B cell (primary cell): ENCODE results near the gene LAMA2. TPM values are rescaled to one million over a fixed set of nuclear protein-coding genes. Genes with fewer than 3 reads are reported as not detected.

Source experiments
- ATAC-seq: fragments of 200-7000 bp; cut with Tn5 transposase; one replicate; pipeline ENCODE4 v1.10.0; 2021; ENCODE audit warnings: low read depth, mild to moderate bottlenecking, moderate number of reproducible peaks, moderate library complexity
- CTCF ChIA-PET: fragments of 350-600 bp; sonication (Branson Sonifier 250); formaldehyde crosslinking; loops from one replicate; lab custom pipeline; 2021; ENCODE audit warnings: antibody characterized with exemption, inconsistent platforms; lab: Charles Lee
- POLR2A ChIA-PET: fragments of 350-600 bp; sonication (Branson Sonifier 250); formaldehyde crosslinking; loops from one replicate; lab custom pipeline; 2021; ENCODE audit warnings: antibody characterized with exemption; lab: Charles Lee
- DNase-seq: peaks from one replicate; pipeline ENCODE4 v3.0.0; 2013
- H2AFZ ChIP-seq: 2 replicates; pipeline ENCODE4 v1.6.1; 2012; ENCODE audit warnings: mild to moderate bottlenecking, low read depth, low read length; ENCODE audit not compliant: insufficient read depth, poor library complexity, severe bottlenecking
- H3K27ac ChIP-seq, 2 donors: 1 replicate in 1 of 2; 2 replicates in 1 of 2; pipeline ENCODE4 v1.5.1; 2012 to 2013; ENCODE audit warnings: low read length in 2 of 2, mild to moderate bottlenecking in 2 of 2, moderate library complexity in 1 of 2
- H3K27me3 ChIP-seq, 4 experiments: fragments of 200-600 bp in 1 of 4; sonication (generic) in 1 of 4; replicated peaks in 1 of 4; 1 replicate in 2 of 4; 2 replicates in 2 of 4; pipeline versions ENCODE4 v1.6.1 to v1.7.0; 2013 to 2016; ENCODE audit warnings: low read length in 3 of 4, mild to moderate bottlenecking in 2 of 4, mixed read lengths in 1 of 4, moderate library complexity in 1 of 4; ENCODE audit not compliant: insufficient read depth in 4 of 4, control insufficient read depth in 3 of 4; ENCODE audit errors: control extremely low read depth in 1 of 4
- H3K36me3 ChIP-seq, 2 experiments: replicated peaks in 1 of 2; 1 replicate in 1 of 2; 2 replicates in 1 of 2; pipeline versions ENCODE4 v1.6.1 to v1.7.1; 2013; ENCODE audit warnings: low read length in 1 of 2; ENCODE audit not compliant: insufficient read depth in 2 of 2, control insufficient read depth in 1 of 2; ENCODE audit errors: control extremely low read depth in 1 of 2, extremely low read depth in 1 of 2
- H3K4me1 ChIP-seq, 2 donors: fragments of 200-600 bp in 1 of 2; sonication (generic) in 1 of 2; 1 replicate in 1 of 2; 2 replicates in 1 of 2; pipeline versions ENCODE4 v1.5.1 to v1.6.1; 2013 to 2017; ENCODE audit warnings: low read length in 2 of 2; ENCODE audit not compliant: control insufficient read depth in 2 of 2, insufficient read depth in 2 of 2
- H3K4me2 ChIP-seq: replicated peaks from 2 replicates; pipeline ENCODE3; 2012; ENCODE audit warnings: mild to moderate bottlenecking, low read depth, low read length; ENCODE audit not compliant: poor library complexity, severe bottlenecking
- H3K4me3 ChIP-seq, 5 experiments: fragments of 200-600 bp in 1 of 5; sonication (generic) in 1 of 5; 1 replicate in 3 of 5; 2 replicates in 2 of 5; pipeline versions ENCODE4 v1.5.1 to v1.7.0; 2011 to 2016; ENCODE audit warnings: low read length in 4 of 5, mild to moderate bottlenecking in 4 of 5, low read depth in 2 of 5, control low read depth in 1 of 5, moderate library complexity in 1 of 5; ENCODE audit not compliant: insufficient read depth in 1 of 5; ENCODE audit errors: control extremely low read depth in 1 of 5, extremely low read depth in 1 of 5
- H3K79me2 ChIP-seq: fragments of 200-600 bp; sonication (generic); one replicate; pipeline ENCODE4 v1.6.0; 2016; ENCODE audit warnings: low read length; ENCODE audit not compliant: control insufficient read depth, insufficient read depth
- H3K9ac ChIP-seq: fragments of 200-600 bp; sonication (generic); 2 replicates; pipeline ENCODE4 v1.6.1; 2017; ENCODE audit warnings: mild to moderate bottlenecking, low read length, moderate library complexity
- H3K9me3 ChIP-seq, 3 donors: one replicate each; pipeline versions ENCODE4 v1.6.1 to v1.7.1; 2013; ENCODE audit warnings: low read length in 2 of 3; ENCODE audit not compliant: control insufficient read depth in 2 of 3, insufficient read depth in 1 of 3; ENCODE audit errors: control extremely low read depth in 1 of 3
- H4K20me1 ChIP-seq: 2 replicates; pipeline ENCODE4 v1.6.0; 2012; ENCODE audit warnings: mild to moderate bottlenecking, low read length; ENCODE audit not compliant: insufficient read depth, control insufficient read depth, poor library complexity, severe bottlenecking
- H3K27ac Mint-ChIP-seq: one replicate; pipeline ENCODE4 v1.8.0; 2021; ENCODE audit warnings: mixed read lengths
- H3K27me3 Mint-ChIP-seq: one replicate; pipeline ENCODE4 v1.8.0; 2021; ENCODE audit warnings: mixed read lengths
- H3K4me1 Mint-ChIP-seq: one replicate; pipeline ENCODE4 v1.8.0; 2021; ENCODE audit warnings: mixed read lengths
- H3K4me3 Mint-ChIP-seq: one replicate; pipeline ENCODE4 v1.8.0; 2021; ENCODE audit warnings: mixed read lengths
- H3K9me3 Mint-ChIP-seq: one replicate; pipeline ENCODE4 v1.8.0; 2022; ENCODE audit warnings: mixed read lengths; ENCODE audit not compliant: insufficient read depth
- EZH2 ChIP-seq: IDR thresholded peaks from 2 replicates; pipeline ENCODE4 v1.6.1; 2012; ENCODE audit warnings: borderline replicate concordance, low read depth, mild to moderate bottlenecking, moderate library complexity, low read length; ENCODE audit not compliant: insufficient read depth, poor library complexity, severe bottlenecking
- WGBS: methylation state at CpG from one replicate; pipeline ENCODE4 v1.1.5; 2013; ENCODE audit warnings: missing lambda C conversion rate; ENCODE audit not compliant: insufficient coverage; 5-methylcytosine and 5-hydroxymethylcytosine counted together
- intact Hi-C: fragments of 100-400 bp; cut with micrococcal nuclease; formaldehyde crosslinking; loops from one replicate; pipeline ENCODE4 v1.10.0; 2022
- polyA plus RNA-seq: library from polyadenylated mRNA; depleted of rRNA; stranded (reverse); fragments of >200 nt; gene quantifications from 2 replicates; pipeline ENCODE4 v1.2.3, GENCODE V29; 2012
- total RNA-seq, 2 donors: library from RNA; stranded (reverse); fragments of 120-200 nt in 1 of 2; gene quantifications; 1 replicate in 1 of 2; 2 replicates in 1 of 2; pipeline versions ENCODE4 v1.2.3 to v1.2.4, GENCODE V29; 2013 to 2022
- TF ChIP-seq, protein P1 (sequence below): fragments of 200-600 bp; IDR thresholded peaks from one replicate; pipeline ENCODE4 v1.8.0; 2022; ENCODE audit warnings: antibody characterized with exemption, mild to moderate bottlenecking

Gene LAMA2
- total and polyA plus RNA-seq, 2 donors (not counting 1 experiment from before 2014, with no cell fraction given), result 0.16 TPM; not detected in 1

DNA sequence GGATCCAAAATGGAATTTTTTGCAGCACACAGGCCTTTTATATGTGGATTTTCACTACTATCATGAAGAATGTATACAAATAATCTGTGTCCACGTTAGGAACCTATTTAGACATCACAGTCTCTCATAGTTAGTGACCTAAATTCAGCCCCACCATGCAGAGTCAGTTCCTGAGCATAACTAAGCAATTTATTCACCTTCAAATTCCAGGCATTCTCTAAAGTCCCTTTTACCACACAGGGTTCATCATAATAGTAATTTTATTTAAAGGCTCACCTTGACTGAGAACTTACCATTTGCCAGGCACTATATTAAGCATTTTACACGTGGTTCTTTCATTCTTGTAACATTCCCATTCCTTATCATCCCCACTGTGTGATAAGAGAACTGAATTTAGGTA, 473.2 kb downstream of the LAMA2 start:
- intact Hi-C loops, result no loop called here
- H2AFZ ChIP-seq, result no peak overlapping the region
- no peak overlapping the region for H3K4me2 ChIP-seq
- H3K4me1 Mint-ChIP-seq, result no peaks in the 10 kb centered on the region
- POLR2A ChIA-PET, result no interaction called here
- no peaks in the 10 kb centered on the region for H3K9me3 ChIP-seq
- no peak overlapping the region for H3K4me3 Mint-ChIP-seq
- TF ChIP-seq EZH2, result no peak
- TF ChIP-seq, protein P1, sequence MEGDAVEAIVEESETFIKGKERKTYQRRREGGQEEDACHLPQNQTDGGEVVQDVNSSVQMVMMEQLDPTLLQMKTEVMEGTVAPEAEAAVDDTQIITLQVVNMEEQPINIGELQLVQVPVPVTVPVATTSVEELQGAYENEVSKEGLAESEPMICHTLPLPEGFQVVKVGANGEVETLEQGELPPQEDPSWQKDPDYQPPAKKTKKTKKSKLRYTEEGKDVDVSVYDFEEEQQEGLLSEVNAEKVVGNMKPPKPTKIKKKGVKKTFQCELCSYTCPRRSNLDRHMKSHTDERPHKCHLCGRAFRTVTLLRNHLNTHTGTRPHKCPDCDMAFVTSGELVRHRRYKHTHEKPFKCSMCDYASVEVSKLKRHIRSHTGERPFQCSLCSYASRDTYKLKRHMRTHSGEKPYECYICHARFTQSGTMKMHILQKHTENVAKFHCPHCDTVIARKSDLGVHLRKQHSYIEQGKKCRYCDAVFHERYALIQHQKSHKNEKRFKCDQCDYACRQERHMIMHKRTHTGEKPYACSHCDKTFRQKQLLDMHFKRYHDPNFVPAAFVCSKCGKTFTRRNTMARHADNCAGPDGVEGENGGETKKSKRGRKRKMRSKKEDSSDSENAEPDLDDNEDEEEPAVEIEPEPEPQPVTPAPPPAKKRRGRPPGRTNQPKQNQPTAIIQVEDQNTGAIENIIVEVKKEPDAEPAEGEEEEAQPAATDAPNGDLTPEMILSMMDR, result no peak
- no peak overlapping the region for H3K27ac Mint-ChIP-seq
- H3K9me3 Mint-ChIP-seq, result no peaks in the 10 kb centered on the region
- no peak overlapping the region for H3K4me3 ChIP-seq
- DNase-seq, result no peak
- peaks cover 7% of the 10 kb centered on the region for H3K27me3 Mint-ChIP-seq
- CTCF ChIA-PET, result no interaction called here
- H3K79me2 ChIP-seq, result no peaks in the 10 kb centered on the region
- no peak for ATAC-seq
- no peaks in the 10 kb centered on the region for H3K27me3 ChIP-seq
- no CpG with 5 or more reads among the region's 2 CpGs for WGBS
- no peaks in the 10 kb centered on the region for H4K20me1 ChIP-seq
- H3K36me3 ChIP-seq, result no peaks in the 10 kb centered on the region
- H3K4me1 ChIP-seq, result no peaks in the 10 kb centered on the region
- H3K27ac ChIP-seq, result no peak overlapping the region
- H3K9ac ChIP-seq, result no peak overlapping the region

DNA sequence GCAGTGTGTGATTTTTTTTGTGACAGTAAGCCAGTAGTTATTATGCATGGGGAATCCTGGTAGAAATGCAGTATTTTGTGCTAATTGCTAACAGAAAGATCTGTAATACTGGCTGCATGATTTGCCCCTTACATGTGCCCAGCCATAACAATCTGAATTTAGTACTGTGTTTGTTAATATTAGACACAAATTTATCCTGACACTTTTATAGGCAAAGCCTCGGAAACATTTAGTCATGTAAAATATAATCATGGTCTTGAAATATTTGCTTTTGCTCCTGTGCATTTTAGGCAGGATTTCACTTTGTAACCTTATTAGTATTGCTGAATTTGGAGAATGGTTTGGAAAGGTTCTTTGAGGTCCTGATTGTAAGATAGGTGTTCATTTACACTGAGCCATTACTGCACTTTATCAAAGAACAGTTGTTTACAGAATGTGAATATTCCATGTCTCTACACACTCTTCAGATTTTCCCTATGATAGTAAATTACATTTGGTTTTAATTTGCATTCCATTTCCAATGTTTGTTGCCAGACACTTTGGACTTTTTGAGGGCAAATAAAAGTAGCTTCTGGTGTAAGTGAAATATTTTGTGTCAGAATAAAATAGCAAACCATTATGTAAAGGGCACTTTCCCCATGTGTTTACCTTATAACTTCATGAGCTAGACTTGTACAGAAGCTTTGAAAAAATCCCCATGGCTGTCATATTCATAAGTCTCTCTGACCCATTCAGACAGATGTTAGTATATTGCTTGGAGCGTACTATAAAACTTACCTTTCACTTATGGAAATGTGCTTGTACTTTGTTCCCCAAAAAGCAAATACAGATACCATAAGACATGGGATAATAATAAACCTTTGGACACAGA, 477.1 kb downstream of the LAMA2 start:
- no CpG with 5 or more reads among the region's 2 CpGs for WGBS
- intact Hi-C loops, result loop anchor here (10.0 kb wide), 1 partner anchor 105 kb away; no protein-coding TSS in a partner anchor
- H3K36me3 ChIP-seq, result no peaks in the 10 kb centered on the region
- H3K27me3 Mint-ChIP-seq, result peaks cover 10% of the 10 kb centered on the region
- DNase-seq, result no peak
- no peak overlapping the region for H3K4me3 ChIP-seq
- H3K4me1 Mint-ChIP-seq, result no peaks in the 10 kb centered on the region
- H3K9ac ChIP-seq, result no peak overlapping the region
- CTCF ChIA-PET, result interaction anchor here (2.7 kb wide), 1 partner anchor 10 kb away, joined by 10 read pairs; no protein-coding TSS in a partner anchor
- no peaks in the 10 kb centered on the region for H3K9me3 Mint-ChIP-seq
- H2AFZ ChIP-seq, result no peak overlapping the region
- no peak overlapping the region for H3K27ac ChIP-seq
- no peak for ATAC-seq
- POLR2A ChIA-PET, result no interaction called here
- no peaks in the 10 kb centered on the region for H3K79me2 ChIP-seq
- no peaks in the 10 kb centered on the region for H3K9me3 ChIP-seq
- H3K4me2 ChIP-seq, result no peak overlapping the region
- H4K20me1 ChIP-seq, result no peaks in the 10 kb centered on the region
- no peaks in the 10 kb centered on the region for H3K27me3 ChIP-seq
- H3K4me3 Mint-ChIP-seq, result no peak overlapping the region
- H3K27ac Mint-ChIP-seq, result no peak overlapping the region
- H3K4me1 ChIP-seq, result no peaks in the 10 kb centered on the region
- TF ChIP-seq, protein P1, result no peak
- no peak for TF ChIP-seq EZH2
